Activated CD8-positive, alpha-beta memory T cell treated with anti-CD3 and anti-CD28 coated beads for 4 hours (primary cell): ENCODE measurements around the gene IFRD2.
"Not testable (repeated sequence)": the region's sequence is repeated elsewhere in the genome, so short reads cannot be mapped to it uniquely, and the experiment has no call there.

Experiments
- DNase-seq, 2 donors: peaks; one replicate each; pipeline ENCODE4 v3.0.0-alpha.2; 2020; ENCODE audit warnings: low read depth in 2 of 2

Gene IFRD2

GRCh38 chr3:50251220-50251619 is 41.0 kb downstream of the IFRD2 start:
- no peak for DNase-seq

- DNase-seq: no peak
These were observed 41.7 kb downstream of the IFRD2 start for GRCh38 chr3:50250514-50250913.

GRCh38 chr3:50249457-50249856 is 42.8 kb downstream of the IFRD2 start:
- no peak for DNase-seq

GRCh38 chr3:50248387-50248786 is 43.8 kb downstream of the IFRD2 start:
- no peak for DNase-seq

- DNase-seq: peak; percentile 57 to 80
These were observed 45.7 kb downstream of the IFRD2 start for GRCh38 chr3:50246517-50246954.

- peak; percentile 85 to 88 for DNase-seq
These were observed 46.3 kb downstream of the IFRD2 start for GRCh38 chr3:50245831-50246516.

- DNase-seq: no peak
These were observed 46.9 kb downstream of the IFRD2 start for GRCh38 chr3:50245251-50245745.

- not testable (repeated sequence) for DNase-seq
These were observed 47.4 kb downstream of the IFRD2 start for GRCh38 chr3:50244813-50245212.

GRCh38 chr3:50243543-50243895 is 48.7 kb downstream of the IFRD2 start:
- DNase-seq: no peak

- DNase-seq: no peak
These were observed 49.2 kb downstream of the IFRD2 start for GRCh38 chr3:50242851-50243542.

GRCh38 chr3:50242381-50242770 is 49.9 kb downstream of the IFRD2 start:
- DNase-seq: no peak

GRCh38 chr3:50241713-50242380 is 50.4 kb downstream of the IFRD2 start:
- DNase-seq: no peak

GRCh38 chr3:50241163-50241562 is 51.1 kb downstream of the IFRD2 start:
- no peak for DNase-seq

GRCh38 chr3:50239649-50240048 is 52.6 kb downstream of the IFRD2 start:
- DNase-seq: no peak

- no peak for DNase-seq
These were observed 53.6 kb downstream of the IFRD2 start for GRCh38 chr3:50238549-50239026.

GRCh38 chr3:50237754-50238548 is 54.3 kb downstream of the IFRD2 start:
- peak; percentile 70 to 72 for DNase-seq
